Left cardiac atrium (tissue), 4 donors: ENCODE results near the gene PSMG4. TPM values are rescaled to one million over a fixed set of nuclear protein-coding genes. Genes with fewer than 3 reads are reported as not detected.

Source experiments
- ATAC-seq, 2 donors: fragments of 200-7000 bp; cut with Tn5 transposase; one replicate each; pipeline ENCODE4 v1.9.1; 2020; ENCODE audit warnings: mild to moderate bottlenecking in 2 of 2, moderate library complexity in 2 of 2
- DNase-seq: peaks from one replicate; pipeline ENCODE4 v3.0.0-alpha.2; 2020
- intact Hi-C, 2 donors: fragments of 100-400 bp; cut with DNase I; formaldehyde crosslinking; loops; one replicate each; pipeline versions ENCODE4 v1.14.1 to v1.15.1; 2022 to 2023
- total RNA-seq, 2 donors: library from RNA; stranded (reverse); fragmentation: NEBNext Ultra II Directional; extraction: Animal tissue kit (Norgen Biotek cat#: 25700); gene quantifications; one replicate each; pipeline ENCODE4 v1.2.1, GENCODE V29; 2021
- donor health status: DM: no; HTN: yes; CAD: no.
- donor health status: DM: no; HTN: yes; CAD: no; lungs with severe emphysema.
- donor health status: DM: yes; HTN: yes; CAD: no.
- donor health status: Dilated cardiomyopathy.

The PSMG4 gene
- total RNA-seq, 2 donors from 2014 or later, result 6.7 to 8.8 TPM

DNA sequence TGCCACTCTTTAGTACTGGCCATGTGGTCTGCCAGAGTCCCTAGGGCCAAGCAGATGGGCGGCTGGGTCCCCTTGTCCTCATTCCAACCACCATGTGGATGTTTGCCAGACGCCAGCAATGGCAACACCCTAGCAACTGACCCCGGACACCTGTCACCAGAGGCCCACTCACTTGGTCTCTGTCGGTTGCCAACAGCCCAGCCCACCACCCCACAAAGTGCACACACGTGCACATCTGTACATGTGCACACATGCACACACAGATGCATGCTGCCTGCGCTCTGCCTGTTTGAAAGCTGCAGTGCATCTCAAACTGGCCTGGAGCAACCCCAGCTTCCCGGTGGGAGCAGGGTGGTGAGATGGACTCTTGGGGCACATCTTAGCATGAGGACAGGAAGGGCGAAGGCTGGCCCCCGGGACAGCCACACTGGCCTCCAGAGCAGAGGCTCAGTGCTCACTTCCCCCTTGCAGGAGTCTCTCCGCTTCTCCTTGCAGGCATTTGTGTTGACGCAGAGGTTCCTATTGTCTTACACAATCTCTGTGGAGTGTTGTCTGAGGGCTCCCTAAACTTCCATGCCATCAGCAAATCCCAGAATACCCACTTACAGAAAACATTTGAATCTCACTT, 54.0 kb downstream of the PSMG4 start:
- intact Hi-C loops, result no loop called here
- ATAC-seq, result peak; percentile 38 to 53

GRCh38 chr6:3314176-3314575, 55.4 kb downstream of the PSMG4 start:
- ATAC-seq (no peak), DNase-seq (no peak)
- intact Hi-C loops, result no loop called here

More for the DNA sequence above, 54.0 kb downstream of the PSMG4 start:
- no peak for DNase-seq

DNA sequence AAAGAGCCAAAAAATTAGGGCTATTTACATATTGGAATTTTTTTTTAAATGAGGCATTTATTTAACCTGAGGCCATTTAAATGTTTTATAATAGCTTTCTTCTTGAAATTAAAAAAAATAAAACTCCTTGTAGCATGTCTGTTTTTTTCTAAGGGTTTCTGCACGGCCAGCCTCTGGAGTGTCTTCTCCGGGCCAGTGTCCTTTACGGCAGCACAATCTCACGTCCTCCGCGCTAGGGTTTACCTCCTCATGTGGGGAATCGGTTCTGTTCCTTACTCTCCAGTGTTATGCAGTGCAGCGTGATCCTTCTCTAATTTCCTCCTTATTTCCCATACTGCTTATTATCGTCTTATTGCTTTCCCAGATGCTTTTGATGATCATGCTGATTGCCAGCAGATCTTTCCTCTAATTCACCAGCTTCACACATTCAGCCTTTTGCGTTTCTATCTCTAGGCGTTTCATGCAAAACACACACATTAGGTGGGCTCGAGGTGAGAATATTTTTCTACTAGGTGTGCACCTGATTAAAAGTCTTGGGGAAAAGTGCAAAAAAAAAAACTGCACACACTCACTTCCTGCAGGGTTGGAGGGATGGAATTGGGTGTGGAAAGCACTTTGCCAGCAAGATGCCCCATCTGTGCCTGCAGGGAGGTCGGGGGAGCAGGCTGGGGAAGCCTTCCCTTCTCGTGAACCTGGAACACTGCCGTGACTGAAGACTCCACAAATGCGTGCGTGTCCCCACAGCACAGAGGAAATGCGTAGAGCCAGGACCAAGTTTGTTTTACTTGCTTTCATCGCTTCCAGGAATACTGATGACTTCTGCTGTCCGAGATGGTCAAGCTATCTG, 56.1 kb downstream of the PSMG4 start:
- intact Hi-C loops, result no loop called here
- DNase-seq (no peak), ATAC-seq (no peak)

DNA sequence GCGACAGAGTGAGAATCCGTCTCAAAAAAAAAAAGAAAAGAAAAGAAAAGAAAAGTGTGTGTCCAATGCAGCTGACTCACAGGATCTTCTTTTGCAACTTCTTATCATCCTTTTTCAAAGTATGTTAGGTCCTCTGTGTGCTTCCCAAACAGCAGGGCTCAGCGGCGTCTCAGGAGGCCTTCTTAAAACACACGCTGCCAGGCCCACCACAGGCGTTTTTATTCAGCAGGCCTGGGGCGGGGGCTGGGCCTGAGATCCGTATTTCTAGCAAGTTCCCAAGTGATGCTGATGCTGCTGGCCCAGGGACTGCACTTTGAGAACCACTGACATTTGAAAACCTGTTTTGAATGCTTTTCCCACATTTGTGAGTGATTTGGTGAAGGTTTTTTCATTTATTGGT, 57.1 kb downstream of the PSMG4 start:
- no peak for ATAC-seq
- intact Hi-C loops, result no loop called here
- no peak for DNase-seq

DNA sequence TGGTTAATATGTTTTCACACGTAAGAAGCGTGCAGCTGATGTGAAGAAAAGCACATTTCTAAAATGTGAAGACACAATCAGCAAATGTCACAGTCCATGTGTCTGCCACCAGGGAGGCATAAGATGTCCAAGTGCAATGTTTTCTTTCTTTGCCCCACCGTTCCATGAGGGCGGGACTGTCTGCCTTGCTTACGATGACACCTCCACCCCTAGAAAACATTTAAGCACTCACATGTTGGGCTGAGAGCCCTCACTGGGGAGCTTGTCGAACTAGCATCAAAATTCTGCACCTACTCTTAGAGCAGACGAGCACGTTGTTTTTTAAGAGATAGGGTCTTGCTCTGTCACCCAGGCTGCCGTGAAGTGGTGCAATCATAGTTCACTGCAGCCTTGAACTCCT, 57.6 kb downstream of the PSMG4 start:
- intact Hi-C loops, result no loop called here
- DNase-seq (no peak), ATAC-seq (no peak)

DNA sequence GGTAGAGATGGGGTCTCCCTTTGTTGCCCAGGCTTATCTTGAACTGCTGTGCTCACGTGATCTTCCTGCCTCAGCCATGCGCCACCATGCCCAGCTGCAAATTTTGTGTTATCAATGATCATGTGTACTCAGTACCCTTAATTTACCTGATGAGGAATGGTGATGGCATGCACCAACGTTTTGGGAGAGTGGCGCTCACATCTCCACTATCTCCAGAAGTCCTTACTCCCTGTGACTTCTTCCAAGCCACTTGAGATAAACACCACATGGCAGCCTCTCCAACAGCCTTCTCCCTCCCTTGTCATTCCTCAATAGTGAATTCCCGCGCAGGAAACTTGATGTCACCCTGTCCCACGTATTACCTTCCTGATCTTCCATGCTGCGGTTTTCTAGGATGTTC, 58.1 kb downstream of the PSMG4 start:
- DNase-seq (no peak), ATAC-seq (peak in 1 of 2 donors; percentile 65)
- intact Hi-C loops, result no loop called here

Other genes with a start within 250 kb of the PSMG4 start
- gene RIPK1, start 190.5 kb upstream of the PSMG4 start, total RNA-seq, result 10 to 100 TPM; 10.6 to 13.1 TPM
- gene BPHL, start 140.2 kb upstream of the PSMG4 start, total RNA-seq, result 10 to 100 TPM; 12.4 to 13.6 TPM
- gene TUBB2A, start 101.4 kb upstream of the PSMG4 start, total RNA-seq, result 10 to 100 TPM; 43.8 to 57.8 TPM
- 1 to 10 TPM; 2.2 to 3.9 TPM for gene TUBB2B, start 31.3 kb upstream of the PSMG4 start, total RNA-seq
- gene SLC22A23, start 198.1 kb downstream of the PSMG4 start, total RNA-seq, result 1 to 10 TPM; 4.3 to 5.5 TPM